RWPE1 (cell line): ENCODE data around the gene TRAPPC13.
"Not testable (repeated sequence)": the region's sequence is repeated elsewhere in the genome, so short reads cannot be mapped to it uniquely, and the experiment has no call there.

Experiments used
- CTCF ChIA-PET: fragments of 350-600 bp; sonication (Branson Sonifier 250); formaldehyde crosslinking; extraction: SDS; loops from one replicate; lab custom pipeline; 2021; lab: Yijun Ruan, JAX
- POLR2A ChIA-PET: fragments of 400-600 bp; formaldehyde crosslinking; extraction: SDS; loops from one replicate; lab custom pipeline; 2020; ENCODE audit warnings: antibody characterized with exemption; ENCODE audit not compliant: low non-redundant PET; lab: Yijun Ruan, JAX
- DNase-seq: peaks from one replicate; pipeline ENCODE4 v3.0.0; 2012; ENCODE audit warnings: low spot score
- H3K27ac ChIP-seq: fragments of 450-650 bp; 2 replicates; pipeline ENCODE4 v1.5.1; 2017
- TF ChIP-seq, protein P1 (sequence below): fragments of 450-650 bp; conservative IDR thresholded peaks from 2 replicates; pipeline ENCODE4 v1.5.1; 2017; ENCODE audit warnings: low read depth, mild to moderate bottlenecking

The TRAPPC13 gene

DNA sequence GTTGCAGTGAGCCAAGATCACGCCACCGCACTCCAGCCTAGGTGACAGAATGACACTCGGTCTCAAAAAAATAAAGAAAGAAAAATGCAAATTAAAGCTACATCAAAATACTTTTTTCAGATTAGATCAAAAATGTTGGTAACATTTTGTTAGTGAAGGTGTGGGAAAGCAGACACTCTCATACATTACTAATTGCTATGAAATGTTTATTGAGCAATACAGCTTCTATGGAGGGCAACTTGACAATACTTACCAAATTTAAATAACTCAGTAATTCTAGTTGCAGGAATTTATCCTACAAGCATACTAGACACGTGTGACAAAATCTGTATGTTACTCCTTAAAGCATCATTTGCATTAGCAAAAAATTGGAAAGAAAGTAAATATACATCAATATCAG lies 4.8 kb upstream of the TRAPPC13 start:
- CTCF ChIA-PET = no interaction called here
- peak; percentile 18 for DNase-seq
- TF ChIP-seq, protein P1, sequence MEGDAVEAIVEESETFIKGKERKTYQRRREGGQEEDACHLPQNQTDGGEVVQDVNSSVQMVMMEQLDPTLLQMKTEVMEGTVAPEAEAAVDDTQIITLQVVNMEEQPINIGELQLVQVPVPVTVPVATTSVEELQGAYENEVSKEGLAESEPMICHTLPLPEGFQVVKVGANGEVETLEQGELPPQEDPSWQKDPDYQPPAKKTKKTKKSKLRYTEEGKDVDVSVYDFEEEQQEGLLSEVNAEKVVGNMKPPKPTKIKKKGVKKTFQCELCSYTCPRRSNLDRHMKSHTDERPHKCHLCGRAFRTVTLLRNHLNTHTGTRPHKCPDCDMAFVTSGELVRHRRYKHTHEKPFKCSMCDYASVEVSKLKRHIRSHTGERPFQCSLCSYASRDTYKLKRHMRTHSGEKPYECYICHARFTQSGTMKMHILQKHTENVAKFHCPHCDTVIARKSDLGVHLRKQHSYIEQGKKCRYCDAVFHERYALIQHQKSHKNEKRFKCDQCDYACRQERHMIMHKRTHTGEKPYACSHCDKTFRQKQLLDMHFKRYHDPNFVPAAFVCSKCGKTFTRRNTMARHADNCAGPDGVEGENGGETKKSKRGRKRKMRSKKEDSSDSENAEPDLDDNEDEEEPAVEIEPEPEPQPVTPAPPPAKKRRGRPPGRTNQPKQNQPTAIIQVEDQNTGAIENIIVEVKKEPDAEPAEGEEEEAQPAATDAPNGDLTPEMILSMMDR = no peak
- POLR2A ChIA-PET = no interaction called here
- no peak overlapping the region for H3K27ac ChIP-seq

DNA sequence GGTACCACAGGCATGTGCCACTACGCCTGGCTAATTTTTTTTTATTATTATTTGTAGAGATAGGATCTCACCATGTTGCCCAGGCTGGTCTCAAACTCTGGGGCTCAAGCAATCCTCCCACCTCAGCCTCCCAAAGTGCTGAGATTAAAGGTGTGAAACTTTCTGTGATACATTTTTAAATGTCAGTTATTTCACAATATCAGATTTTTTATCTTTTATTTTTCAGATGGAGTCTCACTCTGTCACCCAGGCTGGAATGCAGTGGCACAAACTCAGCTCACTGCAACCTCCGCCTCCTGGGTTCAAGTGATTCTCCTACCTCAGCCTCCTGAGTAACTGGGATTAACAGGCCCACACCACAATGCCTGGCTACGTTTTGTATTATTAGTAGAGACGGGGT lies 2.9 kb upstream of the TRAPPC13 start:
- POLR2A ChIA-PET = not testable (repeated sequence)

DNA sequence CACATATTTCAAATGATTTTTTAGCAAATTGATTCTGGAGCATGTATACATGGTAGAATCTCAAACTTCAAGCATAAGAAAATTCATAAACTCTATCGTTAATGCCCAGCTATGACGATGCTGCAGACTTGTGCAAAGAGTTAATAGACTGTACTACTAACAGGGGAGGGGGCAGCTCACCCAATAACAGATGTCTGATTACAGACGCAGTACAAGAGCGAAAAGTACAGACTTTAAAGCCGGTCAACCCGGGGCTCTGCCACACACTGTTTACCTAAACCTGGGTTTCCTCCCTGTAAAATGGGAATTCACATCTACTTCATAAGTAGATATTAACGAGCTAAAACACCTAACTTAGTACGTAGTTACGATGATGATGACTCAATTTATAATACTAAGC lies 1.3 kb upstream of the TRAPPC13 start:
- peak overlapping the region; percentile 84 for H3K27ac ChIP-seq
- ChIA-PET POLR2A (no interaction called here), CTCF (interaction anchor here (0.6 to 0.9 kb wide), 2 partner anchors 42 to 528 kb away, joined by 3 to 5 read pairs; no protein-coding TSS in a partner anchor)
- no peak for DNase-seq
- TF ChIP-seq, protein P1 = no peak

More for the DNA sequence above, 2.9 kb upstream of the TRAPPC13 start:
- CTCF ChIA-PET = interaction anchor here (0.5 kb wide), 1 partner anchor 52 kb away, joined by 4 read pairs; no protein-coding TSS in a partner anchor
- not testable (repeated sequence) for DNase-seq, H3K27ac ChIP-seq

DNA sequence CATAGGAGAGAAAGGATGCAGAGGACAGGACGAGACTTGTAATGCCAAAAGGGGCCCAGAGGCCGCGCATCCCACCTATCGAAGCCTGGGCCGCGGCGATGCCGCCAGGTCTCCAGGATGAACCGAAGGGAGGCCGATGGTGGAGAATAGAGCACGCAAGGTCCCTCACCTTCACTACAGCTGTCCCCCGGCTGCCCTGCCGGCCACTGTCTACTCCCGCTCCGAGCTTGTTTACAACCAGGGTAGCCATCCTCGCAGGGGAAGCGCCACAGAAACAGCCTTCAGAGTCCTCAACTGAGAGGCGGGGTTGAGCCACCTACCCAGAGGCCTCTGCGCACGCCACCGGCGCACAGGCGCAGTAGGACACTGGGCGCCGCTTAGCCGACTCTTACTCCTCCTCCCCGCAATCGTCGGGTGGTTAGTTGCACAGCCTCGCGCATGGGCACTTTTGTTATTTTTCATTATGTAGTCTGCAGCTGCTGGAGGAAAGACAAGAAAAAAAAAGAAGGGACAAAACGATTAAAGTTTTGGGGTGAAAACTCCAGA lies 729 bp upstream of the TRAPPC13 start, which contains the start of gene TRIM23:
Gene TRIM23, minus strand, starts transcription at position 309 of the 546 bp plus-strand sequence. Its CDS starts 59 bp downstream, at position 250.
- H3K27ac ChIP-seq = peak within 1 kb of the TSS; percentile 84
- TF ChIP-seq, protein P1 = no peak
- CTCF ChIA-PET = interaction anchor here (0.6 to 0.9 kb wide), 3 partner anchors 42 to 892 kb away, joined by 3 to 5 read pairs (median 4); no protein-coding TSS in a partner anchor
- DNase-seq = peak; percentile 93
- POLR2A ChIA-PET = no interaction called here

DNA sequence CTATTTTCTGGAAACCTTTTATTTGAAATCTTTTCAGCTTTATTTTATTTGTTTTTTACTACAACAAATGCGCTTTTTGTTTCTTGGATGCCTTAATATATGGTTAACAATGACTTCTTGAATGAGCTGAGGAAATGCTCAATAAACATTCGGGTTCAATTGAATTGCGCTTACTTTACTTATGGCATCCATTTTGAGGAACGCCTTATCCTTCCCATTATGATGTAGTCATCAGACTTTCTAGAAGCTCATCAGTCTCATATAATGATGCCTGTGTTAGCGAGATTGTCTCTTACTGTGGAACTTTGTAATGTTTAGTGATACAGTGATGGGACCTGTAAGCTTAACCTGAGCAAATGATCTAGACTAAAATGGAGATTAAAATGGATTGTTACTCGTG lies 916 bp downstream of the TRAPPC13 start:
- CTCF ChIA-PET = no interaction called here
- no peak for DNase-seq
- no peak overlapping the region for H3K27ac ChIP-seq
- TF ChIP-seq, protein P1 = no peak
- POLR2A ChIA-PET = no interaction called here

DNA sequence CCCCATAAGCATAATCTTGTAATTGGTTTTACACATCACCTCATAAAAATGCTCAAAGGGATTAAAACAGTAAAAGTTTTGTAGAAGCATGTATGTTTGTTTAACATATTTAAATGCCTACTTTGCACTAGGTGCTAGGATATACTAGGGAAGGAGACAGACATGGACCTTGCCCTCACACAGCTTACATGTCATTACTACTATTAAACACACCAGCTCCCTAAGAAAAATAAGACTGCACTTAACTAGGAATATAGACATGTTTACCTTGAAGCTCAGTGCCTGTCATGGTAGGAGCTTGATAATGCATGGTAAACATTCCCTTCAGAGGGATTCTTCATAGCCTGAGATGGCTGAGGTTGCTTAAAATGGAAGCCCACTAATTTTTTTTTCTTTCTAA lies 6.2 kb downstream of the TRAPPC13 start:
- POLR2A ChIA-PET = no interaction called here
- no peak for DNase-seq
- CTCF ChIA-PET = no interaction called here
- no peak overlapping the region for H3K27ac ChIP-seq
- TF ChIP-seq, protein P1 = no peak

DNA sequence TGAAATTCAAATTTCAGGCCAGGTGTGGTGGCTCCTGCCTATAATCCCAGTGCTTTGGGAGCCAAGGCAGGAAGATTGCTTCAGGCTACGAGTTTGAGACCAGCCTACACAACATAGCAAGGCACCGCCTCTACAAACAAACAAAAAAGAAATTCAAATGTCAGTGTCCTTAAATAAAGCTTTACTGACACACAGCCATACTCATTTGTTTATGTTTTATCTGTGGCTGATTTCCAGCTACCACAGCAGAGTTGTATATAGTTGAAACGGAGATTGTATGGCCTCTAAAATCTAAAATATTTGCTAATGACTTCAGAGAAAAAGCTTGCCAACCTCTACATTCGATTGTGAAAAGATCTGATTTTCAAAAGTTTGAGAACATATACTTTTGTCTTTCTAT lies 15.4 kb downstream of the TRAPPC13 start:
- TF ChIP-seq, protein P1 = no peak
- CTCF ChIA-PET = no interaction called here
- POLR2A ChIA-PET = no interaction called here

More for the DNA sequence above, 15.4 kb downstream of the TRAPPC13 start:
- no peak overlapping the region for H3K27ac ChIP-seq
- no peak for DNase-seq
